Spleen (tissue), 11 donors: ENCODE data around the gene ZDHHC1. TPM values are rescaled to one million over a fixed set of nuclear protein-coding genes. Genes with fewer than 3 reads are reported as not detected.
"Not testable (repeated sequence)": the region's sequence is repeated elsewhere in the genome, so short reads cannot be mapped to it uniquely, and the experiment has no call there.

Experiments used
- DNase-seq: peaks from one replicate; pipeline ENCODE4 v3.0.0-alpha.2; 2020
- H3K27ac ChIP-seq, 8 donors: fragments of 200-600 bp; sonication (generic) in 7 of 8; 1 replicate in 4 of 8; 2 replicates in 4 of 8; pipeline versions ENCODE4 v1.5.0 to v1.8.0; 2016 to 2021; ENCODE audit warnings: inconsistent platforms in 4 of 8, mild to moderate bottlenecking in 4 of 8, moderate library complexity in 1 of 8
- H3K27me3 ChIP-seq, 7 donors: fragments of 200-600 bp; sonication (generic) in 6 of 7; replicated peaks in 1 of 7; 1 replicate in 4 of 7; 2 replicates in 3 of 7; pipeline versions ENCODE4 v1.5.0 to v1.8.0; 2016 to 2021; ENCODE audit warnings: inconsistent platforms in 3 of 7, mild to moderate bottlenecking in 1 of 7
- H3K36me3 ChIP-seq, 6 donors: fragments of 200-600 bp; sonication (generic) in 5 of 6; 1 replicate in 4 of 6; 2 replicates in 2 of 6; pipeline versions ENCODE4 v1.5.0 to v1.8.0; 2016 to 2021; ENCODE audit warnings: inconsistent platforms in 2 of 6
- H3K4me1 ChIP-seq, 6 donors: fragments of 200-600 bp; sonication (generic) in 5 of 6; 1 replicate in 3 of 6; 2 replicates in 3 of 6; pipeline versions ENCODE4 v1.5.0 to v1.8.0; 2016 to 2021; ENCODE audit warnings: inconsistent platforms in 3 of 6
- H3K4me3 ChIP-seq, 8 donors: fragments of 200-600 bp; sonication (generic) in 7 of 8; 1 replicate in 4 of 8; 2 replicates in 4 of 8; pipeline versions ENCODE4 v1.5.0 to v1.8.0; 2016 to 2021; ENCODE audit warnings: inconsistent platforms in 4 of 8, mild to moderate bottlenecking in 4 of 8, moderate library complexity in 2 of 8
- H3K9me3 ChIP-seq, 8 donors: fragments of 200-600 bp; sonication (generic) in 7 of 8; 1 replicate in 4 of 8; 2 replicates in 4 of 8; pipeline versions ENCODE4 v1.5.0 to v1.8.0; 2016 to 2021; ENCODE audit warnings: inconsistent platforms in 4 of 8
- CTCF ChIP-seq, 11 experiments: fragments of 200-600 bp in 7 of 11; fragments of 450-650 bp in 4 of 11; sonication (generic) in 4 of 11; IDR thresholded peaks in 8 of 11; conservative IDR thresholded peaks in 3 of 11; 1 replicate in 7 of 11; 2 replicates in 4 of 11; pipeline versions ENCODE4 v1.4.0 to v1.8.0; 2016 to 2021; ENCODE audit warnings: antibody characterized with exemption in 11 of 11, inconsistent platforms in 4 of 11, mild to moderate bottlenecking in 1 of 11
- POLR2A ChIP-seq, 3 donors: fragments of 450-650 bp; IDR thresholded peaks; one replicate each; pipeline ENCODE4 v1.5.1; 2017; ENCODE audit warnings: antibody characterized with exemption in 3 of 3, mild to moderate bottlenecking in 1 of 3
- POLR2AphosphoS5 ChIP-seq, 3 donors: sonication (generic); formaldehyde crosslinking; IDR thresholded peaks; one replicate each; pipeline ENCODE4 v1.5.1; 2017; ENCODE audit warnings: antibody characterized with exemption in 3 of 3
- WGBS, 5 donors: extraction: QIAGEN DNeasy Blood & Tissue Kit in 3 of 5; methylation state at CpG; one replicate each; pipeline versions ENCODE4 v1.1.5 to v1.1.7; 2013 to 2018; 5-methylcytosine and 5-hydroxymethylcytosine counted together
- intact Hi-C: fragments of 100-400 bp; cut with DNase I; formaldehyde crosslinking; loops from one replicate; pipeline ENCODE4 v1.15.0; 2023; ENCODE audit warnings: low total_unique reads
- polyA plus RNA-seq, 3 donors: library from polyadenylated mRNA; stranded (reverse); fragments of 200-250 nt; gene quantifications; one replicate each; pipeline ENCODE4 v1.2.1, GENCODE V29; 2013
- total RNA-seq, 7 donors: library from RNA; depleted of rRNA in 3 of 7; stranded (reverse); fragments of >200 nt in 3 of 7; fragmentation: NEBNext Ultra II Directional in 4 of 7; extraction: Animal tissue kit (Norgen Biotek cat#: 25700) in 4 of 7; gene quantifications; one replicate each; pipeline versions ENCODE4 v1.1.0 to v1.2.1, GENCODE V29; 2016 to 2021
- donor health status: healthy with polysubstance abuse.
- donor health status: DM: no; HTN: no; CAD: no; lungs with moderate emphysema.
- donor health status: DM: no; HTN: no; CAD: no.
- donor health status: Bipolar disorder and iron deficiency.
- donor health status: healthy.
- donor health status: DM: no; HTN: no; CAD: no.
- donor health status: DM: yes; HTN: yes; CAD: no.

The ZDHHC1 gene
- total and polyA plus RNA-seq, 10 donors: 2.1 to 31.2 (median 15.3) TPM

GRCh38 chr16:67386861-67387455 is 29.3 kb downstream of the ZDHHC1 start:
- no peak for TF ChIP-seq POLR2A (IDR thresholded peaks at IDR 0.05)
- no peak for TF ChIP-seq POLR2AphosphoS5 (IDR thresholded peaks at IDR 0.05)
- TF ChIP-seq CTCF (IDR thresholded peaks at IDR 0.05 in 8 of 11, conservative IDR thresholded peaks at IDR 0.05 in 3 of 11): no peak
- Histone ChIP-seq H3K4me1 (peaks cover 0 to 28% (median 14%) of the 10 kb centered on the region in 6 donors), H3K36me3 (no peaks in the 10 kb centered on the region), H3K27me3 (no peaks in the 10 kb centered on the region), H3K9me3 (no peaks in the 10 kb centered on the region), H3K4me3 (no peak overlapping the region), H3K27ac (no peak overlapping the region)
- 91 to 98% (median 94%) methylated on average over 5 of the region's 5 CpGs for WGBS, 5 donors
- no peak for DNase-seq
- intact Hi-C loops: no loop called here

GRCh38 chr16:67384778-67385510 is 31.3 kb downstream of the ZDHHC1 start:
- DNase-seq: no peak
- intact Hi-C loops: no loop called here
- H3K27ac ChIP-seq: no peak overlapping the region
- WGBS, 5 donors: 90 to 95% (median 92%) methylated on average over 8 of the region's 8 CpGs
- H3K4me1 ChIP-seq: peaks cover 0 to 8% (median 3%) of the 10 kb centered on the region in 6 donors
- no peaks in the 10 kb centered on the region for H3K27me3 ChIP-seq
- no peak overlapping the region for H3K4me3 ChIP-seq
- H3K36me3 ChIP-seq: no peaks in the 10 kb centered on the region
- TF ChIP-seq POLR2A (IDR thresholded peaks at IDR 0.05): no peak
- no peak for TF ChIP-seq CTCF (IDR thresholded peaks at IDR 0.05 in 8 of 11, conservative IDR thresholded peaks at IDR 0.05 in 3 of 11)
- no peak for TF ChIP-seq POLR2AphosphoS5 (IDR thresholded peaks at IDR 0.05)
- H3K9me3 ChIP-seq: no peaks in the 10 kb centered on the region

- Histone ChIP-seq H3K4me3 (no peak overlapping the region), H3K9me3 (no peaks in the 10 kb centered on the region), H3K27me3 (no peaks in the 10 kb centered on the region), H3K4me1 (no peaks in the 10 kb centered on the region), H3K36me3 (no peaks in the 10 kb centered on the region), H3K27ac (no peak overlapping the region)
- no peak for TF ChIP-seq POLR2AphosphoS5 (IDR thresholded peaks at IDR 0.05)
- TF ChIP-seq POLR2A (IDR thresholded peaks at IDR 0.05): no peak
- TF ChIP-seq CTCF (IDR thresholded peaks at IDR 0.05 in 8 of 11, conservative IDR thresholded peaks at IDR 0.05 in 3 of 11): no peak
- intact Hi-C loops: no loop called here
- DNase-seq: no peak
- 84 to 91% (median 85%) methylated on average over 3 of the region's 3 CpGs for WGBS, 5 donors
Observed at GRCh38 chr16:67383284-67383683, 33.0 kb downstream of the ZDHHC1 start.

GRCh38 chr16:67378642-67379041 is 37.6 kb downstream of the ZDHHC1 start:
- Histone ChIP-seq H3K9me3 (no peaks in the 10 kb centered on the region), H3K36me3 (no peaks in the 10 kb centered on the region), H3K4me3 (no peak overlapping the region), H3K4me1 (peaks cover 0 to 2% (median 0%) of the 10 kb centered on the region in 6 donors), H3K27me3 (no peaks in the 10 kb centered on the region), H3K27ac (no peak overlapping the region)
- 56 to 85% (median 80%) methylated on average over 1 of the region's 1 CpG for WGBS, 5 donors
- intact Hi-C loops: no loop called here
- TF ChIP-seq CTCF (IDR thresholded peaks at IDR 0.05 in 8 of 11, conservative IDR thresholded peaks at IDR 0.05 in 3 of 11) (no peak), POLR2AphosphoS5 (IDR thresholded peaks at IDR 0.05) (no peak), POLR2A (IDR thresholded peaks at IDR 0.05) (no peak)
- no peak for DNase-seq

- H3K27me3 ChIP-seq, H3K4me1 ChIP-seq, H3K27ac ChIP-seq, DNase-seq, H3K9me3 ChIP-seq, H3K36me3 ChIP-seq, intact Hi-C loops, H3K4me3 ChIP-seq: not testable (repeated sequence)
- 85 to 93% (median 90%) methylated on average over 11 of the region's 11 CpGs for WGBS, 5 donors
Observed at GRCh38 chr16:67376012-67376411, 40.3 kb downstream of the ZDHHC1 start.
